IPS DF 6.9 (cell line): ENCODE measurements around the gene LYPLA2.

Source experiments
- DNase-seq: peaks from one replicate; pipeline ENCODE4 v3.0.0-alpha.2; 2013; ENCODE audit warnings: low read depth, low spot score
- H3K27ac ChIP-seq: one replicate; pipeline ENCODE4 v1.5.1; 2013; ENCODE audit warnings: low read length, control low read depth
- H3K27me3 ChIP-seq: 2 replicates; pipeline ENCODE4 v1.6.1; 2013; ENCODE audit warnings: mild to moderate bottlenecking, low read length; ENCODE audit not compliant: control insufficient read depth, insufficient read depth
- H3K36me3 ChIP-seq: 2 replicates; pipeline ENCODE4 v1.6.1; 2013; ENCODE audit warnings: low read length; ENCODE audit not compliant: control insufficient read depth, insufficient read depth
- H3K4me1 ChIP-seq: 2 replicates; pipeline ENCODE4 v1.6.1; 2013; ENCODE audit warnings: low read length; ENCODE audit not compliant: control insufficient read depth, insufficient read depth
- H3K4me3 ChIP-seq: 2 replicates; pipeline ENCODE4 v1.5.1; 2013; ENCODE audit warnings: mild to moderate bottlenecking, low read length
- H3K9me3 ChIP-seq: 2 replicates; pipeline ENCODE4 v1.6.1; 2013; ENCODE audit warnings: low read length, inconsistent platforms; ENCODE audit not compliant: control insufficient read depth, insufficient read depth
- WGBS: extraction: QIAGEN DNeasy Blood & Tissue Kit; methylation state at CpG from one replicate; pipeline ENCODE4 v1.1.7; 2013; ENCODE audit warnings: mixed read lengths, missing lambda C conversion rate; ENCODE audit not compliant: insufficient read length, insufficient coverage; 5-methylcytosine and 5-hydroxymethylcytosine counted together

The LYPLA2 gene

DNA sequence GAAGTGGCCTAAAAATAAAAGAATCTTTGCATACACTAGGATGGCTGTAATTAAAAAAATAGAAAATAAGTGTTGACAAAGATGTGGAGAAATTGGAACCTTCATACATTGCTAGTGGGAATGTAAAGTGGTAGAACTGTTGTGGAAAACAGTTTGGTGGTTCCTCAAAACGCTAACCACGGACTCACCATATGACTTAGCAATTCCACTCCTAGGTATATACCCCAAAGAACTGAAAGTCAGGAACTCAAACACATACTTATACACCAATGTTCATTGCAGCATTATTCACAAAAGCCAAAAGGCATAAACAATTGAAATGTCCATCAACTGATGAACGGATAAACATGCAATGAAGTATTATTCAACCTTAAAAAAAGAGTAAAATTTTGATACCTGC lies 45.1 kb downstream of the LYPLA2 start:
- DNase-seq, result no peak
- Histone ChIP-seq H3K27me3 (no peaks in the 10 kb centered on the region), H3K36me3 (no peaks in the 10 kb centered on the region), H3K27ac (no peak overlapping the region), H3K9me3 (no peaks in the 10 kb centered on the region), H3K4me3 (no peak overlapping the region), H3K4me1 (peaks cover 4% of the 10 kb centered on the region; the same call in 1 of the 2 replicates)
- WGBS, result no CpG with 5 or more reads among the region's 3 CpGs

DNA sequence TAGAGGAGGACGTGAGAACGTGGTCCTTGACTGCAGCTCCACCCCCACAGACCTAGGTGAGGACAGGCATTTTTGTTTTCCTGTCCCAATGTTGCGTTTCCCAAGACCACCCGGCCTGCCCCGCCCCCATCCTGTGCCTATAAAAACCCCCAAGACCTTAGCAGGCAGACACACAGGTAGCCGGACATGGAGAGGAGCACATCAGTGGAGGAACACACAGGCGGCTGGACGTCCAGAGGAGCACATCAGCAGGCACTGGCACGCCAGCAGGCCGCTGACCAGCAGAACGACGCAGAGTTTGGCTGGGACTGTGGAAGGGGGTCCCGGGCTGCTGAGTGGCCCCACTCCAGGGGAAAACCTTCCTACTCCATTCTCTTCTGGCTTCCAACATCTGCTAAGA lies 47.0 kb downstream of the LYPLA2 start:
- H3K27me3 ChIP-seq, result no peaks in the 10 kb centered on the region
- H3K9me3 ChIP-seq, result no peaks in the 10 kb centered on the region
- WGBS, result no CpG with 5 or more reads among the region's 13 CpGs
- no peaks in the 10 kb centered on the region for H3K36me3 ChIP-seq
- peaks cover 4% of the 10 kb centered on the region; the same call in 1 of the 2 replicates for H3K4me1 ChIP-seq
- H3K4me3 ChIP-seq, result peak overlapping the region; percentile 27; the same call in 1 of the 2 replicates
- no peak overlapping the region for H3K27ac ChIP-seq
- DNase-seq, result no peak

DNA sequence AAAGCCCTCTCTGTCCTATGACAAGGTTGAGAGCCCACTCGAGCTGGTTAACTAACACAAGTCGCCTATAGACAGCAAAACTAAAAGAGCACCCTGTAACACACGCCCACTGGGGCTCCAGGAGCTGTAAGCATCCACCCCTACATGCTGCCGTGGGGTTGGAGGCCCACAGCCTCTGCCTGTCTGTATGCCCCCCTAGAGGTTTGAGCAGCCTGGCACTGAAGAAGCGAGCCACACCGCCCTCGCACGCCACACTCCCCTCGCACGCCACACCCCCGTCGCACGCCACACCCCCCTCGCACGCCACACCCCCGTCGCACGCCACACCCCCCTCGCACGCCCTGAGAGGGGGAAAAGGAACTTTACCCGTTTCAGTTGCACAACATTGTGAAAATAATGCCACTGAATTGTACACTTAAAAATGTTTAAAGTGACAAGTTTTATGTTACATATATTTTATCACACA lies 47.5 kb downstream of the LYPLA2 start:
- no peaks in the 10 kb centered on the region for H3K27me3 ChIP-seq
- DNase-seq, result no peak
- peaks cover 4% of the 10 kb centered on the region; the same call in 1 of the 2 replicates for H3K4me1 ChIP-seq
- no peaks in the 10 kb centered on the region for H3K9me3 ChIP-seq
- H3K4me3 ChIP-seq, result peak overlapping the region; percentile 27; the same call in 1 of the 2 replicates
- H3K36me3 ChIP-seq, result no peaks in the 10 kb centered on the region
- WGBS, result no CpG with 5 or more reads among the region's 21 CpGs
- H3K27ac ChIP-seq, result no peak overlapping the region

DNA sequence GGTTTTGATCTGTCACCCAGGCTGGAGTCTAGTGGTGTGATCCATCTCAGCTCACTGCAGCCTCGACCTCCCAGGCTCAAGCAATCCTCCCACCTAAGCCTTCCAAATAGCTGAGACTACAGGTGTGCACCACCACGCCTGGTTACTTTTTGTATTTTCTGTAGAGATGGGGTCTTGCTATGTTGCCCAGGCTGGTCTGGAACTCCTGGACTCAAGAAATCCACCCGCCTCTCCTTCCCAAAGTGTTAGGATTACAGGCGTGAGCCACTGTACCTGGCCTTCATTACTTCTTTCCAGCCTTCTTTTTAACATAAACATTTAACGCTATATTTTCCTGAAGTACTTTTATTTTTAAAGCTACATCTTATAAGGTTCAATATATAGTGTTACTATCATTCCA lies 52.7 kb downstream of the LYPLA2 start:
- no peaks in the 10 kb centered on the region for H3K4me1 ChIP-seq
- H3K9me3 ChIP-seq, result no peaks in the 10 kb centered on the region; the same call in 1 of the 2 replicates
- H3K4me3 ChIP-seq, result no peak overlapping the region
- H3K27ac ChIP-seq, result no peak overlapping the region
- WGBS, result 100% methylated on average over 1 of the region's 5 CpGs
- no peak for DNase-seq
- H3K27me3 ChIP-seq, result no peaks in the 10 kb centered on the region
- no peaks in the 10 kb centered on the region for H3K36me3 ChIP-seq
